BJ (cell line): Measurements from ENCODE around the gene NME5. TPM values are rescaled to one million over a fixed set of nuclear protein-coding genes. Genes with fewer than 3 reads are reported as not detected.

Experiments
- CTCF ChIA-PET: fragments of 350-600 bp; formaldehyde crosslinking; extraction: SDS; loops from one replicate; lab custom pipeline; 2021; ENCODE audit warnings: antibody characterized with exemption, inconsistent platforms; lab: Yijun Ruan, JAX
- POLR2A ChIA-PET: fragments of 300-600 bp; sonication (Branson Sonifier 250); formaldehyde crosslinking; extraction: SDS; loops from one replicate; lab custom pipeline; 2021; ENCODE audit warnings: antibody characterized with exemption; lab: Charles Lee
- DNase-seq: peaks from one replicate; pipeline ENCODE4 v3.0.0-alpha.2; 2011; ENCODE audit warnings: low read depth
- H3K27me3 ChIP-seq: 2 replicates; pipeline ENCODE4 v1.6.0; 2011; ENCODE audit warnings: low read length; ENCODE audit not compliant: control insufficient read depth, insufficient read depth
- H3K36me3 ChIP-seq: 2 replicates; pipeline ENCODE4 v1.5.1; 2011; ENCODE audit warnings: low read length; ENCODE audit not compliant: control insufficient read depth, insufficient read depth
- H3K4me3 ChIP-seq: 2 replicates; pipeline ENCODE4 v1.5.1; 2011; ENCODE audit warnings: low read depth, mild to moderate bottlenecking, control low read depth, low read length
- CTCF ChIP-seq: IDR thresholded peaks from 2 replicates; pipeline ENCODE4 v1.5.1; 2011; ENCODE audit warnings: low read depth, mild to moderate bottlenecking, control low read depth, inconsistent platforms, low read length, moderate library complexity; ENCODE audit not compliant: insufficient read depth
- polyA plus RNA-seq: library from polyadenylated mRNA; depleted of rRNA; stranded (reverse); fragments of >200 nt; gene quantifications from 2 replicates; pipeline ENCODE4 v1.2.3, GENCODE V29; 2011

NME5 gene
- polyA plus RNA-seq, 1 experiment, result 0.31 TPM

DNA sequence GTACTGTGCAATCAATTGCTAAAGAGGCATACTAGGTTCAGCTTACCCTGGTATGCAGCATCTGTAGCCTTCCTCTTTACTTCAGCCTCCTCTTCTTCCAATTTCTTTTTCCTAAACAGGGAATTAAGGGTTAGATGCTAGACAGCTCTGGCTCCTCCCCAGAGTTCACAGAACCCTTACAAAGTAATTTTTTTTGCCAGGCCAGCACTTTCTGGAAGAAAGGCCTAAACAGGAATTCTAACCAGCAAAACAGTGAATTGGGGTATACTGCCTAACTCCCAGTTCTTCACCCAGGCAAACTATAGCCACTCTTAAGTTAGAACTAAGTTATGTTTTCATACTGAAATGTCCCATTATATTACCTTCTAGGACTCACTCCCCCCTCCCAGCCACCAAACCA, 31.1 kb upstream of the NME5 start:
- Histone ChIP-seq H3K4me3 (no peak overlapping the region), H3K27me3 (no peaks in the 10 kb centered on the region), H3K36me3 (peaks cover 31% of the 10 kb centered on the region)
- no peak for TF ChIP-seq CTCF
- DNase-seq, result no peak
- CTCF ChIA-PET, result interaction anchor here (0.6 to 1.2 kb wide), 2 partner anchors 9 to 182 kb away, joined by 3 read pairs; partner anchors contain the start of genes KDM3B and KIF20A
- POLR2A ChIA-PET, result no interaction called here

DNA sequence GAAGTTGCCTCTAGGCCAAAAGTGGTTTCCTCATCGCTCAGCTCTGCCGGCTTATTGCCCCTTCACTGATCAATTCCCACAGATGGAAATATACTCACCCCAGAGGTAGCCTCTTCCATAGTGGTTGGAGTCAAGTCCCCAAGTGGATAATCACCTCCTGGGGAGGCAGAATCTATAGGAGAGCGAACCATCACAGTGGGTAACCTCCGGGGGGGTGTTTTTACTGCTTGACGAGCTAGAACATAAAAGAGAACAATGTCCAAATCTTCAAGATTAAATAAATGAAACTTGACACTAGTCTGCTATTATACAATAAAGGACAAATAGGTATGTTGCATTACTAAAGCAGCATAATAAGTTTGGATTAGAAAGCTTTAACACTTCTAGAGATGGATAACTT, 29.9 kb upstream of the NME5 start:
- DNase-seq, result no peak
- ChIA-PET POLR2A (no interaction called here), CTCF (no interaction called here)
- H3K4me3 ChIP-seq, result no peak overlapping the region
- no peak for TF ChIP-seq CTCF
- H3K36me3 ChIP-seq, result peaks cover 35% of the 10 kb centered on the region
- H3K27me3 ChIP-seq, result no peaks in the 10 kb centered on the region

DNA sequence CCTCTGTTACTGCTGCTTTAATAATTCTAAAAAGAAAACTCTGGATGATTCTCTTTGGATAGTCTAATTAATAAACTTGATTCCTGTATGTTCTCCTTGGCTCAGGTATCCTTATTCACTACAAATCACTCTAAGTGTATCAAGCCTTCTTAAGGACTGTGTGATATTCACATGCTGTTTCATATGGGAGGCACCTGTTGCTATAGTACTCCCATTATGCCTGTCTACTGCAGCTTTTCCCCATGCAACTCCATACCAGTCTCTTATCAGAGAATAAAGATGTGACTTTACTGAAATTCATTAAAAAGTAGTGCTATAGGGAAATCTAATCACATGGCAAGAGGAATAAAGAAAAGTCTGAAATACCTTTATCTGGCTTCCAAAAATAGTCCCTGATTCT, 24.5 kb upstream of the NME5 start:
- POLR2A ChIA-PET, result no interaction called here
- TF ChIP-seq CTCF, result no peak
- peaks cover 46% of the 10 kb centered on the region for H3K36me3 ChIP-seq
- no peak for DNase-seq
- CTCF ChIA-PET, result no interaction called here
- no peak overlapping the region for H3K4me3 ChIP-seq
- no peaks in the 10 kb centered on the region for H3K27me3 ChIP-seq

DNA sequence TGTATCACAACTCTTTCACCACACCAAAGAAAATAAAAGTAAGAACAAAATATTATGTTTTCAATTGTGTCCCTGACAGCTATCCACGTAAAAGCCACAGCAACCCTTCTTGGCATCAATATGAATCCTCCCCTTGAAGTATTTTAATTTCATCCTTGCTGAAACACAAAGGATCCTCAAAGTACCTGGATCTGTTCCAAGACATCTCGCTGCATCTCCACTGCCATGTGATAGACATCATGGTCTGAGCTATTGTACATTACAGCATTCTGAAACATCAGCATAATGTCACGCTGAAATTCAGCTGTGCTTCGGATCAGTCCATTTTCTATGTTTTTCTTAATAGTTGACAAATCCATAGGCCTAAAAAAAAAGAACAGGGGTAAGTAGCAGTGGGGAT, 21.5 kb upstream of the NME5 start:
- no peak overlapping the region for H3K4me3 ChIP-seq
- no peak for DNase-seq
- peaks cover 40% of the 10 kb centered on the region for H3K36me3 ChIP-seq
- CTCF ChIA-PET, result no interaction called here
- POLR2A ChIA-PET, result no interaction called here
- TF ChIP-seq CTCF, result no peak
- no peaks in the 10 kb centered on the region for H3K27me3 ChIP-seq

DNA sequence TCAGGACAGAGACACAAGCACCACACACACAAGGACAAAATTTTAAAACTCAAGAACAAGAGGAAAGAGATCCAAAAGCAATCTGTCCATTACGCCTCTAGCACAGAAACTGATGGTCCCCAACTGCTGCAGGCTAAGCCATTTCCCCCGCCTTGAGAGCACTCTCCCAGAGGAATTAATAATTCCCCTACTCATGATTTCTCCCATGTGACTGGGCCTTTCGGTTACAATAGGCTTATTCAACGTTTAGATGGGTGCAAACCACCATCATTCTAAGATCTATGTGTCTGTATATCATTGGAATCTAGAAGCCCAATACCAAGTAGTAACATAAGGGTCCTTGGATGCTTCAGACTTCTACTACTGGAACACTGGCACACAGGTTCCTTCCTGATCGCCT, 20.4 kb upstream of the NME5 start:
- DNase-seq, result no peak
- ChIA-PET CTCF (no interaction called here), POLR2A (no interaction called here)
- Histone ChIP-seq H3K4me3 (no peak overlapping the region), H3K27me3 (no peaks in the 10 kb centered on the region), H3K36me3 (peaks cover 33% of the 10 kb centered on the region)
- TF ChIP-seq CTCF, result no peak
